Hematopoietic multipotent progenitor cell treated with erythropoietin and hydrocortisone succinate and interleukin-3 and kit ligand, for 6 days (in vitro differentiated cells): ENCODE data around the gene SNX15.

Experiments
- DNase-seq: peaks from one replicate; pipeline ENCODE4 v3.0.0-alpha.2; 2015

The SNX15 gene

GRCh38 chr11:65086809-65087208 is 59.6 kb downstream of the SNX15 start:
- no peak for DNase-seq

- DNase-seq, result no peak
Observed at GRCh38 chr11:65087216-65087615, 60.0 kb downstream of the SNX15 start.

- DNase-seq, result no peak
Observed at GRCh38 chr11:65087827-65088226, 60.6 kb downstream of the SNX15 start.

GRCh38 chr11:65089621-65090020 is 62.4 kb downstream of the SNX15 start:
- no peak for DNase-seq
